GM18520 (cell line): ENCODE data around the gene CRADD.

ENCODE experiments used
- ATAC-seq: cut with Tn5 transposase; IDR thresholded peaks from one replicate; pipeline ENCODE4 v1.9.1; 2021; ENCODE audit not compliant: unreplicated experiment

Gene CRADD

DNA sequence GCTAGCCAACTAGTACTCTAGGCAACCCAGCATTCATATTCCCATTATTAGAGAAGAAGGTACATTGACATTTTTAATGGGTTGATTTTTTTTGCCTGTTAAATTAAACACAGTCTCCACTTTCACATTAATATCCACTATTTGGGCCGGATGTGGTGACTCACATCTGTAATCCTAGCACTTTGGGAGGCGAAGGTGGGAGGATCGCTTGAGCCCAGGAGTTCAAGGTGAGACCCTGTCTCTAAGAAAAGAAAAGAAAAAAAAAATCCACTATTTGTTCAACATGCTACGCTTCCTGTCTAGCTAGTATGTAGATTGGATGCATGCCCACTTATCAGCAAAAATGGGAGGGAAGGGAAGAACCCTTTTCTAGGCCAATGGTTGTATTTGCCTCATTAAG, 7.1 kb upstream of the CRADD start:
- no peak for ATAC-seq

DNA sequence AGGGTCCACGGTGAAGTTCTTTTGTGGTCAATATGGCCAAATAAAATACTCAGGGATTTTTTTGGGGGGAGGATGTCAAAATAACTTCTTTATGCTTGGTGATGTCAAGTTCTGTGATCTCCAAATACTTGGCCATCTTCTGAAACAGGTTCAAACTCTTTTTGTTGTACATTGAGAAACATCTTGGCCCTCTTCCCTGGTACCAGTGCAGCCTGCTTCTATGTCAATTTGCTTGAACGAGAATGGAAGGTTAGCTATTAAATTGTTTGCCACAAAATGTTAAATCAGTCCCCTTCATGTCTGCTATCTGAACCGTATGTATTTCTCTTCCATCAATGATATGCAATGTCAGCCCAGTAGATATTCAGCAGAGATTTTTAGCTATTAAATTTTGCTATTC, 6.1 kb upstream of the CRADD start:
- no peak for ATAC-seq

DNA sequence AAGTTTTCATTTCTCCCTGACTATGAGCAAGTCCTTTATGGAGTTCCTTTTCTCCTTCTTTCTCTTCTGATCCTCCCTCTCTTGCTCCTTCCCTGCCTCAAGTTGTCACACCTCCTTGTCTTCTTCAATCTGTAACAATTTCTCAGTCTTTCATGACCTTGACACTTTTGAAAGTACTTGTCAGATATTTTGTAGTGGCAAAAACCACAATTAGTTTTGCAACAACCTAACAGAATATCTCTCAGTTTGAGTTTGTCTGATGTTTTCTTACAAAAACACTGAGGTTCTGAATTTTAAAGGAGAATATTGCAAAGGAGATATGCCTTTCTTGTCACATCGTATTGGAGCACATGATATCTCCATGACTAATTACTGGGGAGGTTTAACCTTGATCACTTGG, 4.1 kb upstream of the CRADD start:
- no peak for ATAC-seq

DNA sequence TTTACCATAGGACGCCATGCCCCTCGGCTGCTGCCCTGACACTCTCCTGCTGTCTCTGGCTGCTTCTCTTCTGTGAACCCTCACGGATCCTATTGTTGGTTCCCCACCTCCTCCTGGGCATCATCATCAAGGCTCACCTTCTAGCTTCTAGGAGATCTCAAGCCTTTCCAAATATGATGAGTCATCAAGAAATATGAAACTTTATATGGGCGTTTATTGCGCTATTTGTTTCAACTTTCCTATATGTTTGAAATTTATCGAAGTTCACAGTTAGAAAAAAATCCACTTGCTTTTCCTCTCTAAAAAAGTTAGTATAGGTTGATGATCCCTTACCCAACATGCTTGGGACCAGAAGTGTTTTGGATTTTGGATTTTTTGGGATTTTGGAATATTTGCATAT, 2.8 kb upstream of the CRADD start:
- no peak for ATAC-seq

GRCh38 chr12:93676408-93677194, 574 bp upstream of the CRADD start:
- no peak for ATAC-seq

DNA sequence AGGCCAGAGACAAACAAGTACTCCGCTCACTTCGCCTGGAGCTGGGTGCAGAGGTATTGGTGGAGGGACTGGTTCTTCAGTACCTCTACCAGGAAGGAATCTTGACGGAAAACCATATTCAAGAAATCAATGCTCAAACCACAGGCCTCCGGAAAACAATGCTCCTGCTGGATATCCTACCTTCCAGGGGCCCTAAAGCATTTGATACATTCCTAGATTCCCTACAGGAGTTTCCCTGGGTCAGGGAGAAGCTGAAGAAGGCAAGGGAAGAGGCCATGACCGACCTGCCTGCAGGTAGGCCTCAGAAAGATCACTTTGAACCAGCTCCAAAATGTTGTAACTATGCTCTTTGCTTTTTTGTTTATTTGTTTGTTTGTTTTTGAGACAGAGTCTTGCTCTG, 1.6 kb downstream of the CRADD start:
- ATAC-seq: no peak

DNA sequence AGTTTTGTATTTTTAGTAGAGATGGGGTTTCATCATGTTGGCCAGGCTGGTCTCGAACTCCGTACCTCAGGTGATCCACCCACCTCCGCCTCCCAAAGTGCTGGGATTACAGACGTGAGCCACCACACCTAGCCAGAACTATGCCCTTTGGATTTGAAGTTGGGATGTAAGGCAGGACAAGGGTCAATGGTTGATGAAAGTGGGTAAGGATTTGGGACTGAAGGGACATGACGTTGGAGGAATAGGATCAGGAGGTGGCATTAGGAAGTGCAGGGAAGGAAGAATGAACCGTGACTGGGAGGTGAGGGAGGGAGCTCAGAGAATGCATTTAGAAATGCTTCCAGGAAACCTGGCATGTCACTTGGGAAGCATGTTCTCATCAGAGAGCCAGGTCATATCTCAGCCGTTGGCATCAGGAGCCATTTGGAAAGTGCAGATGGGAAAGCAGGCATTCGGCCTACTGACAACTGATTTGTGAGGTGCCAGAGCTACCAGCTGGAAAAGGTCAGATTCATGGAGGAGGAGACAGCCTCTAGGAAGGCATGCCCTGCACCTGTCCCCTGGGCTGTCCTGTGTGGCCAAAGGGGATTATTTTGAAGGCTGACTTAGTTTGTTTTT, 2.2 kb downstream of the CRADD start:
- no peak for ATAC-seq

DNA sequence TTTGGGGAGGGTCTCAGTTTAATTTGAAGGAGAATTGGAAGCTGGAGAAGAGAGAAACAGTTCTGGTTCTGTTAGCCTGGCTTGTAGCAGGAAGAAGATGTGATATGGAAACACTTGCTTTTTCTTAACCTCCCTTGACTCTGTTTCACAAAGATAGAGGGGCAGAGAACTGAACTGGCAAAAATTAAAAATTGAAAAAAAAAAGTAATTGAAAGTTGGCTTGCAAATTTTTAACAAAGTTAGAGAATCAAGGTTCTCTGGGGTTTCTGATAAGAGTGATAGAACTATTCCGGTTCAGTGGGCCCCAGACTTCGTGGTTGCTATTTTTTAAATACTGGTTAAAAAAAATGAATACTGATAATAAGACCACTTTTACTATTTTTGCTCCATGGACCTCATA, 2.8 kb downstream of the CRADD start:
- no peak for ATAC-seq

DNA sequence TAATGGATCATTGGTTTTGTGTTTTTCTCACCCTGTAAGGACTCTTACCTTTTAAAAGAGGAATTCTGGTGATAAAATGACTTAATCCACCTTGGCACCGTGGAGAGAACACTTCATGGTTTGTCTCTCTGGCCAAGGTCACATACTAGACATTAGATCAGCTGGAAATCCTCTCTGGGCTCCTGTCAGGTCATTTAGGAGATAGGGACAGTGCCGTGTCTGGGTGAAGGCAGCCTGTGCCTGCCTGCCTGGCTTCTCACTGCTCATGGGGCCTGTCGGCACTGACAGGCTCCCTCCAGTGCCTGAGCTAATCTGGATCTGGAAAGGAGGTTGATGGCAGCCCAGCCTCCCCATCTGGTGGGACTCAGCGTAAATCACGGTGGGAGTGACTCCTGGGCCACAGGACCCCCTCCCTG, 5.7 kb downstream of the CRADD start:
- no peak for ATAC-seq

DNA sequence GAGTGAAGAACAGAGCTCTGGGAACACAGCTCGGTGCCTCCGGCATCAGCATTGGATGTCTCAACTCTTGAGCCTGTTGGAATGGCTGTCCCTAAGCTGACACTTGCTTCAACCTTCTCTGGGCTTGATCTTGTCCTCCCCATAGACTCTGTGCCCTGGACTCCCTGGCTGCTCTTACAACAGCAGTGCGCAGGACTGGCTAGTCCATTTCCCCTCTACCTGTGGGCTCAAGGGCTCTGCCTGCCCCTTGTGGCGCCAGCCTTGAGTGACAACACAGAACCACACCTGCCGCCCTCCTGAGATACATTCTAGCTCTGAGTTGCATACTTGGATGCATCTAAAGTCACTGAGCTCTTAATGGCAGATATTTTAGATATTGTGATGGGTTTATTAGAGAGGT, 6.2 kb downstream of the CRADD start:
- ATAC-seq: no peak

- ATAC-seq: no peak
Measured at GRCh38 chr12:93684716-93685115, 7.5 kb downstream of the CRADD start.

DNA sequence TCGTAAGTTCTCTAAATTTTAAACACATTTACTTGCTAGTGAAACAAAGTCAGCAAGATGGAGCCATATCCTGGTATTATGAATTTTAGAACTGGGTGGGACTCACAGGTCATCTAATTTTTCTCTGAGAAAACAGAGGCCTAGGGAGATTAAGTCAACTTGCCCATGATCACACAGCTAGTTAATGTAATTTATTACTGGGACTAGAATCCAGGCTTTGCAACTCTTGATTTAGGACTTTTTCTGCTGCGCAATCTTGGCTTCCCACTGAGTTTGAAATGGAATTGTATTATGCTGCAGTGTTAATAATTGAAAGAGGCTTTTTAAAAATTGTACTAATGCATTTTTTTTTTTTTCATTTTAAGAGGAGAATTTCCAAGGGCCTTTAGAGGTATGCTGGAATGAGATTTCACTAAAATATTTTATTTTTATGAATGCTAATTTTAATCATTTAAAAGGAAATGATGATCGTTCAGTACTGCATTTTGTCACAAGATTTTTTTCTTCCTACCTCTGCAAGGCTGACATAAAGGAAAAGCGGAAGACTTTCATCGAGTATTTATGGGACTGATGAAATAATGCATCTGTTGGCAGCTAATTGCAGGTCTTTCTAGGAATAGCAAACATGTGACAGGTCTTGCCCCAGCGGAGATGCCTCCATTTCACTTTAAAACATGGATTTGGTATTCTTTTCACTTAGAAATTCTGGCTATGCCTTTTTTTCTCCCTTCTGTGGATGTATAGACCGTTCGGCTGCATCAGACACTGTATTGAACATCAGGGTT, 9.6 kb downstream of the CRADD start:
- no peak for ATAC-seq

GRCh38 chr12:93689076-93689834, 12.1 kb downstream of the CRADD start:
- no peak for ATAC-seq

DNA sequence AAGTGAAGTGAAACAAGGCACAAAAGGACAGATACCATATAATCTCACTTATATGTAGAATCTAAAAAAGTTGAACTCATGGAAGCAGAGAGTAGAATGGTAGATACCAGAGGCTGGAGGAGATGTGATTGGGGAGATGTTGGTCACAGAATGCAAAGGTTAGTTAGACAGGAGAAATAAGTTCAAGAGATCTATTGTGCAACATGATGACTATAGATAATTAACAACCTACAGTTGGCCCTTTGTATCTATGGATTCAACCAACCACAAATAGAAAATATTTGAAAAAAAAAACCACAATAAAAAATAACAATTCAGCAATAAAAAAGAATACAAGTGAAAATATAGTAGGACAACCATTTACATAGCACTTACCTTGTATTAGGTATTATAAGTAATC, 19.3 kb downstream of the CRADD start:
- no peak for ATAC-seq

- no peak for ATAC-seq
Measured at GRCh38 chr12:93698307-93699092, 21.3 kb downstream of the CRADD start.

- ATAC-seq: no peak
Measured at GRCh38 chr12:93699271-93700145, 22.3 kb downstream of the CRADD start.

DNA sequence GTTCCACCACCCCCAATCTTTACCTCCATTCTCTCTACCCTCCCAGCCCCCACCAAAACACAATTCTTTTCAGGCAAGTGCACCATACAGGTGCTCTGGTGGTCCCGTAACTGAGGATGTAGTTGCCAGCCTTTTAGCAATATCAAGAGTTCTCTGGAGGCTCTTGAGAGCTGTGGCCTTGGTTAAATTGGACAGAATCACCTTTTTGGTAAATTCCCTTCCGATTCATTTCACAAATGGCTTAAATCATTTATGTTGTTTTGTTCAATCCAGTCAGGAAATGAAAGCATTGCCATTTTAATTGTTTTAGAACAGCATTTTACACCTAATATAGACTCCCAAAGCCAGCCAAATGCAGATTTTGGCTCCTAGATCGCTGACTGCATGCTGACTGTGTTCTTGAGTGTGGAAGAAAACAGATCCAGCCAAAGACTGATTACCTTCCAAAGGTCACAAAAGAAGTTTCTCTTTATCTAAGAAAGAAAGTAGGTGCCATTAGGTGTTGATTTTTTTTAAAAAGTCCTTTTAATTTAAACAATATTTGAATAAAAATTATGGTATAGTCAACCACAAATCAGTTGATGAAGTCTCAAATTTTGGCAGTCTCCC, 25.6 kb downstream of the CRADD start:
- ATAC-seq: no peak

DNA sequence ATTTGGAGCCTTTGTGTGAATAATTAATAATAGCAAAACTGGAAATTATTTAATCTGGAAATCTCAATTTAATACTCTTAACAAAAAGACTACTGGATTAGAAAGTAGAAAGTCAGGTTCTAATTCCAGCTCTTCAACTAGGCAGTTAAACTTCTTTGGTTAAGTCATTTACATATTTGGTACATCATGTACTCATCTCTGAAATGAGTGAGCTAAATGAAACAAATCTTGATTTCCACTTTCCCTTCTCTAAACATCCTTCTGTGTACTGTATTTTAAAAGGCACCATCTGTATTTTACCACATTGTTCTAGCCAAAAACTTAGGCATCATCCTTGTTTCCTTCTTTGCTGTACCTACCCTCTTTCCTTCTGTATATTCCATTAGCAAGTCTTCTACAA, 26.9 kb downstream of the CRADD start:
- ATAC-seq: no peak

GRCh38 chr12:93704625-93705024, 27.4 kb downstream of the CRADD start:
- no peak for ATAC-seq
